ENCODE data around the gene SLC5A1.
A peak's percentile ranks its signal among the peaks of the same experiment; 100 is the strongest.

- TF ChIP-seq CTCF (IDR thresholded peaks at IDR 0.05) (peak in 5 of 7 experiments; percentile 18 to 36 (median 29)), POLR2A (IDR thresholded peaks at IDR 0.05) (no peak)
These were observed 60.7 kb downstream of the SLC5A1 start for GRCh38 chr22:32103658-32104315.
